ENCODE data around the gene FAM9C.
"Not testable (repeated sequence)": the region's sequence is repeated elsewhere in the genome, so short reads cannot be mapped to it uniquely, and the experiment has no call there.

The FAM9C gene

GRCh38 chrX:13029887-13030771 lies 14.3 kb downstream of the FAM9C start:
- no peak for DNase-seq

GRCh38 chrX:13029637-13029886 lies 14.9 kb downstream of the FAM9C start:
- no peak for DNase-seq

GRCh38 chrX:13028871-13029636 lies 15.4 kb downstream of the FAM9C start:
- DNase-seq, result no peak

- DNase-seq, result no peak
Measured at GRCh38 chrX:13026877-13027652, 17.4 kb downstream of the FAM9C start.

GRCh38 chrX:13024986-13025385 lies 19.4 kb downstream of the FAM9C start:
- no peak for DNase-seq

GRCh38 chrX:13023979-13024378 lies 20.4 kb downstream of the FAM9C start:
- DNase-seq, result no peak

- DNase-seq, result no peak
Measured at GRCh38 chrX:13023567-13023966, 20.9 kb downstream of the FAM9C start.

- DNase-seq, result no peak
Measured at GRCh38 chrX:13022926-13023325, 21.5 kb downstream of the FAM9C start.

- DNase-seq, result not testable (repeated sequence)
Measured at GRCh38 chrX:13016731-13017130, 27.7 kb downstream of the FAM9C start.

GRCh38 chrX:13015536-13016236 lies 28.7 kb downstream of the FAM9C start:
- DNase-seq, result no peak

GRCh38 chrX:13014111-13015096 lies 30.0 kb downstream of the FAM9C start:
- no peak for DNase-seq

- no peak for DNase-seq
Measured at GRCh38 chrX:13013363-13014110, 30.9 kb downstream of the FAM9C start.

- no peak for DNase-seq
Measured at GRCh38 chrX:13010546-13010945, 33.9 kb downstream of the FAM9C start.

GRCh38 chrX:13009844-13010243 lies 34.6 kb downstream of the FAM9C start:
- no peak for DNase-seq

GRCh38 chrX:13009273-13009672 lies 35.1 kb downstream of the FAM9C start:
- DNase-seq, result no peak

GRCh38 chrX:13008851-13009250 lies 35.6 kb downstream of the FAM9C start:
- DNase-seq, result no peak

GRCh38 chrX:13008189-13008533 lies 36.3 kb downstream of the FAM9C start:
- no peak for DNase-seq

GRCh38 chrX:13007519-13008188 lies 36.8 kb downstream of the FAM9C start:
- no peak for DNase-seq

- DNase-seq, result no peak
Measured at GRCh38 chrX:13005661-13006473, 38.6 kb downstream of the FAM9C start.

All from T1000 (cell line).